ENCODE data around the gene EMID1.

EMID1 gene

DNA sequence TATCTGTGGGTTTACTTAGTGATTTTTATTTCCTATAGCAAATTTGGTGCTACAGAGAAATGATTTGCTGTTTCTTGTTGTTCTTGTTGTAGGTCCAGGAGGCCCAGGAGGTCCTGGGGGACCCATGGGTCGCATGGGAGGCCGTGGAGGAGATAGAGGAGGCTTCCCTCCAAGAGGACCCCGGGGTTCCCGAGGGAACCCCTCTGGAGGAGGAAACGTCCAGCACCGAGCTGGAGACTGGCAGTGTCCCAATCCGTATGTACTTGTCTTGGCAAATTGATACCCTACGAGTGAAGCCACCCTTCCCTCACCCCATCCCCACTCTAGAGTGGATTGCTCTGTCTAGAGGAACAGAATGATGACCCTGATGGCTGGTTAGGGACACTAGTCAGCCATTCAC, 92.9 kb downstream of the EMID1 start:
- DNase-seq: no peak

DNA sequence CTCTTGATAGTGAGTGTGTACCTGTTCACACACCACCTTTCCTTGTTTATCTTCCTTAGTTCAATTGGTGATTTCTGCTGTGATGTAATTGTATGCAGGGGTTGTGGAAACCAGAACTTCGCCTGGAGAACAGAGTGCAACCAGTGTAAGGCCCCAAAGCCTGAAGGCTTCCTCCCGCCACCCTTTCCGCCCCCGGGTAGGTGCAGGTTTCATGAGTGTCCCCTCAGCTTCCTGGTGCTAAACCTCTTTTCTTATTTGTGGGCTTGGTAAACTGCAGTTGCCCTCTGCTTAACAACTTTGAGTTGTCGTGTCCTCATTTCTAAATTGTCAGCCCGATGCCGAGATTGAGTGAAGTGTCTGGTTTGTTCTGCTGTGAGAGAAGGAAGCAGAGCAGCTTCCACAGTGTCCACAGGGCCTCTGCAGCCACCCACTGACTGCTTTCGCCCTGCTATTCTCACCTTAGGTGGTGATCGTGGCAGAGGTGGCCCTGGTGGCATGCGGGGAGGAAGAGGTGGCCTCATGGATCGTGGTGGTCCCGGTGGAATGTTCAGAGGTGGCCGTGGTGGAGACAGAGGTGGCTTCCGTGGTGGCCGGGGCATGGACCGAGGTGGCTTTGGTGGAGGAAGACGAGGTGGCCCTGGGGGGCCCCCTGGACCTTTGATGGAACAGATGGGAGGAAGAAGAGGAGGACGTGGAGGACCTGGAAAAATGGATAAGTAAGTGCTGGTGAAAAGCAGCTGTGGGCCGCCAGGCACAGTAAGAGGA, 93.6 kb downstream of the EMID1 start:
- no peak for DNase-seq

DNA sequence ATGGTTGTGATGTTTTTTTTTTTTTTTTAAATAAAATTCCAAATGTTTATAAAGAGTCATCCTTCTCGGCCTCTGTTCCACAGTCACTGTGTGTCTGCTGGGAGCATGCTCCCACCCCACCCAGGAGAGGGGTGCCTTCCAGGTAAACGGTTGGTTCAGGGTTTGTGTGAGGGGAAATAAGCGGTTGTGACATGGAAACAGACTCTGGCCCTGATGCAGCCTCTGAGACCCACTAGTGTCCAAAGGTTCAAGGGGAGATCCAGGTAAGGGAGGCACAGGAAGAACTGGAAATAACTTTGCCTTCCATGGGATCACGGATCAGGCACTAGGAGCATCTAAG, 94.7 kb downstream of the EMID1 start:
- no peak for DNase-seq

DNA sequence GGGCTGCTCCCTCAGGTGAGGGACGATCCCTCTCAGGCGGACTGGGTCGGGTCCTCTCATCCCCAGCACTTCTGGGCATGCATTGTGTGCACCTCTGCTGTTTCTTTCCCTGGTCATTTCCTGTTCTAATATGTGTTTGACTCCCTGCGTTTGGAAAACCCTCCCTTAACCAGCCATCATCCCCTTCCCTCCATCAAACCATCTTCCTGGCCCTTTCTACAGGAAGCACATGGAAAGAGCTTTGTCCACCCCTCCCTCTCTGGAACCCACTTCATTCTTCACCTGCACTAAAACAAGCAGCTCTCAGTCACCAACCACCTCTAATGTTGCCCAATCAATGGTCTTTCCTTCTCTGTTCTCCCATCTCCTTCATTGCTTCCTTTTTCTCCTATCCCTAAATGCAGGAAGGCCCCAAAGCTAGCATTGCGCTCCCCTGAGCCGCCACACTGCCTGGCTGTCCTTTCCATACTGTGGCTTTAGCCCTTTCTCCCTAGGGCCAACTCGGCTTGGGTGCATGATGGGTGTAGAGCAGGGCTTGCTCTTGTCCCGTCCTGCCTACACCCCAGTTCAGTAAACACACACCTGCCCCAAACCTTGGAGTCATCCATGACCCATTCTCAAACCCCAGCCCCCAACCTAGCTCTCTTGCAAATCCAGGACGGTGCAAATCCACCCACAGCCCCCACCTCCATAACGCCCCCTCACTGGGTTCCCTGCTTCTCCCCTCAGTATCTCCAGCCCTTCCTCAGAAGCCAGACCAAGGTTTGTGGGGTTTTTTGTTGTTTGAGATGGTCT, 95.3 kb downstream of the EMID1 start:
- DNase-seq: no peak

DNA sequence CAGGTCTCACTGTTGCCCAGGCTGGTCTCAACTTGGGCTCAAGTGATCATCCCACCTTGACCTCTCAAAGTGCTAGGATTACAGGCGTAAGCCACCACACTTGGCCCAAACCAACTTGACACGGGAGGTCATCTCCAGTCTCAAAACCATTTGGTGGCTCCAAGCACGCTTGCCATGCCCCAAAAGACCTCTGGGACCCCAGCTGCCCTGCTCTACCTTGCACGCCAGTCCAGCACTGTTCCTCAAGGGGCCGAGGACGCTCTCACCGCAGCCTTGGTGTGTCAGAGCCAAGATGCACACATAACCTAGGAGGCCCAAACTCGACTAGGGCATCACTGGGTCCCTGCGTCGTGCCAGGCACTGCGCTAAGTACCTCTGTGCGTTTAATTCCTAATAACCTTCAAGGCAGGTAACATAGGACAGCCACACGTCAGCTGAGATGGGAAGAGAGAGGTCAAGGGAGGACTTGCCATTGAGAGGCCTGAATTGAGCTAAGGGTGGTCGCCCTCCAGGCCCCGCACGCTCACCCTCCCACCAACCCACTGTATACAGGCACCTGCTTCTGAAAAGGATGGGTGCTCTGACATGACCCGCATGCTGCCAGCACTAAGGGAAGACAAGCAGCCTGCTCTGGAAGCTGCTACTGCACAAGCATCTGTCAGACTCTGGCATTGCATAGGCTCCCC, 96.2 kb downstream of the EMID1 start:
- no peak for DNase-seq

DNA sequence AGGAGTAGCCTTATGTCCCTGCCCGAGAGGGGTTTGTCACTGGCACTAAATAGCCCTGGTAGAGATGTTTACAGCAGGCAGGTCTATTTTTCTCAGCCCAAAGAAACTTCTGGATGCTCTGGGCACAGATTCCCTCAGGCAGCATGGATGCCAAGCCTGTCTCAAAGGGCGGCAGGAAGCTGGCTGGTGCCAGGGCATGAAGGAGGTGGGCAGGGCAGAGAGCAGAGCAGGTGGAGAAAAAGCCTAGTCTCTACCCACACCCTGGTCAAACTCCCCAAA, 96.6 kb downstream of the EMID1 start:
- DNase-seq: no peak

DNA sequence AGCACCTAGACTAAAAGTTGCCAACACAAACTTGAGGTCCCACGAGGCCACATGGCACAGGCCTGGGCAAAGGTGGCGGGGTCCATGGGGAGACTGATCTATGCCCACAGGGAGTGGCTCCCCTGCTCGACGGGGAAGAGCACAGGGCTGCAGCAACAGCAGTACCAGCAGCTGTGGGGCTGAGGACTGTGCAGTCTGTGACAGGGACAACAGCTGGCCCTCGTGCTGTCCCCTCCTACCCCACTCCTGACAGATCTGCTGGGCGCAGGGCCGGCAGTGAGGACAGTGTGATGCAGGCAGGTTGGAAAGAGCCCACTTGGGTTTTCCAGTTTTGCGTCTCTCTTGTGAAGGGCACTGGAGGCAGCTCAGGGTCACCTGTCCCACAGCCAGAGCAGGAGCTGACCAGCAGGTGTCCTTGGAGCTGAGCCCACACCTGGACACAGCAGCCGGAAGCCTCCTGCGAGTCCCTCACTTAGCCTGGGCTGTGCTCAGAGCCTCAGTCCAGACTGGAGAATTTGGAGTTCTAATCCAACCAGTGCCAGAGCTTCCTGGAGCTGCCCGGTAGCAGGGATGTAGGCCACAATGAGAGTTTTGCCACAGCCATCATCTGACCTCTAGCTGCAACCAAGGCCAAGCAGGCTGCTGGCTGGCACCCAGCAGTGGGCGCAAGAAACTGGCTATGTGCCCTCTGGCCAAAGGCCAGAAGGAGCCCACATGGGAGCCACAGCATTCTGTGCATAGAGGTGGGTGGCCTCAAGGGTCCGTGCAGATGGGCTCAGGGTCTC, 97.2 kb downstream of the EMID1 start:
- DNase-seq: no peak

DNA sequence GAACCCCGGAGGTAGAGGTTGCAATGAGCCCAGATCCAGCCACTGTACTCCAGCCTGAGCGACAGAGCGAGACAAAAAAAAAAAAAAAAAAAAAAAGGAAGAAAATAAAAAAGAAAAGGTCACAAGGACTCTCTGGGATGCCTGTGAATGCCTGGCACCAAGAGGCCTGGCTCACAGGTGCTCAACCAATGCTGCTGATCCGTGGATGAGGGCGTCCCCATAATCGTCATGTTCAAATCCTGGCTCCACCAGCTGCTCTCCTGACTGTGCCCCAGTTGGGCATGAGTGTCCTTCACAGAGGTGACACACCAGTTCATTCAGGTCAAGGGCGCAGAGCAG, 100.1 kb downstream of the EMID1 start:
- no peak for DNase-seq

DNA sequence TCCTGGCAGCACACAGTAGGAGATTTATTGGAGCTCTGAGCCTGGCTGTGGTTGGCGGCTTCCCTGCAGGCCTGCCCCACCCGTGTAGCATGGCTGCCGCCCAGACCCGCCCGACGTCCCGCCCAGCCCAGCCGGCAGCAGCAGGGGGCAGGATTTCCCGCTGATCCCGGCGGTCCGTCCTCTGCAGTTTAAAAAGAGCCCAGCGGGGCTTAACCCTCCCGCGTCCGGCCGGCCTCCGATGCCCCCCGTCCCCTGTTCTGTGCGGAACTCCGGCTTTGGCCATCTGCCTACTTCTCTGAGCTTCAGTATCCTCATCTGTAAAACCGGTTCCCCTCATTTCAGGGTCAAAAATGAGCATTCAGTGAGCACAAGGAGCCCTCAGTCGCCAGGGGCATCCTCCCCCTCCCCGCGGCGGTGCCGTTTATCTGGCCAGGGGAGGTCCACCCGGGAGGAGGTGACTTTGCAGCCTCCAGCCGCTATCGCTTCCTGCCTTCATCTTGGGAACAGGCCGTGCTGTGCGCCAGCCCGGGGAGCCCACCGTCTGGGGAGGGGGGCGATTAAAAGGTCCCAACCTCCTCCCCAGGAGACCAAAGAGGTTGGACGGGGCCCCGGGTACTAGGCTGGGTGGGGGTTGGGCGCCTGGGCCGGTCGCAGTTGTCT, 100.6 kb downstream of the EMID1 start, which contains the start of gene GAS2L1:
GAS2L1 (plus strand) TSS at position 476 of the 660 bp plus-strand sequence. CDS start 1,456 bp downstream, outside the sequence.
- no peak for DNase-seq

DNA sequence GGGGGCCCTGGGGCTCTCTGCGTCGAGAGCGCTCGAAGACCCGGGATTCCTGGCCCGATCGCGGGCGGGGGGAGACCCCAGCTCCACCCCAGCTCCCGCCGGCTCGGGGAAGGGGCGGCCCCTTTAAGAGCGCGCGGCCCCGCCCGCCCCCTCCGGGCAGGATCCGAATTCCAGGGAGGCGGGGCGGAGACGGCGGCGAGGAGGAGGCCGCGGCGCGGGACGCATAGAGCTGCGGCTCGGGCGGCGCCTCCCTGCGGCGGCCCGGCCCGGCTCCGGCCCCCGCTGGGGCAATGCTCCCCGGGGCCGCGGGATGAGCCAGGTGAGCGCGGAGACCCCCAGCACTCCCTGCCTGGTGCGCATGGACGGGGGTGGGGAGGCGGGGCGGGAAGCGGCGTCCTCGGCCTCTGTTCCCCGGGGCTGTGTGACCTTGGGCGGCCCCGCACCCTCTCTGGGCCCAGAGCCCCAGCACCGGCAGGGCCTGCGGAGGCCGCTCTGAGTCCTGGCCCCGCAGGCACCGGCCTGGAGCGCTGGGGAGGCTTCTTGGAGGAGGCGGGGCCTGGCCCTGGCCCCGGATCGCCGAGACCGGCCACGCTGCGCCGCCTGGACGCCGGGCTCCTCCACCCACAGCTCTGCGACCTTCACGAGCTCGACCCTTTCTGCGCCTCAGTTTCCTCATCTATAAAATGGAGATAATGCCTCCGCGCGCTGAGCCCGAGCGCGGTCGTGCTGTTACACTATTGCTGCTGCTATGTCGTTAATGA, 101.3 kb downstream of the EMID1 start:
- DNase-seq: no peak

DNA sequence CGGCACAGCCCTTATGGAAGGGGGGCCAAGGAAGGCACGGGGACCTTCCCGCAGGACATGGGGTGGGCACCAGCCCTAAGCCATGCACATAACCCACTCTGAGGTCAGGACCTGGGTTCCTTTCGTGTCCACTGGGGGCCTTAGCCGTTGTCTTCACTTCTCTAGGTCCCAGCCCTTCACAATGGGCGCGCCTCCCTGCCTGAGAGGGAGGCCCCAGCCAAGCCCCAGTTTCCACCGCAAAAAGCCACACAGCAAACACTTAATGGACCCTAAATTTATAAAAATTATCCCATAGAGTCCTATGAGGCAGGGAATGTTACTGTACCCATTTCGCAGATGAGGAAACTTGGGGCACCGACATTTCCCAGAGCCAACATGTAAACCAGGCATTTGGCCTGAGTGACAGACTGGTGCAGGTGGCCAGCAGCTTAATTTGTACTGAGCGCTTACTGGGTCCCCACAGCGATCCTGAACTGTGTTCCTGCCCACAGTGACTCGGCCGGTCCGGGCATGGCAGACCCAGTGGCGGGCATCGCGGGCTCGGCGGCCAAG, 102.0 kb downstream of the EMID1 start:
- DNase-seq: no peak

DNA sequence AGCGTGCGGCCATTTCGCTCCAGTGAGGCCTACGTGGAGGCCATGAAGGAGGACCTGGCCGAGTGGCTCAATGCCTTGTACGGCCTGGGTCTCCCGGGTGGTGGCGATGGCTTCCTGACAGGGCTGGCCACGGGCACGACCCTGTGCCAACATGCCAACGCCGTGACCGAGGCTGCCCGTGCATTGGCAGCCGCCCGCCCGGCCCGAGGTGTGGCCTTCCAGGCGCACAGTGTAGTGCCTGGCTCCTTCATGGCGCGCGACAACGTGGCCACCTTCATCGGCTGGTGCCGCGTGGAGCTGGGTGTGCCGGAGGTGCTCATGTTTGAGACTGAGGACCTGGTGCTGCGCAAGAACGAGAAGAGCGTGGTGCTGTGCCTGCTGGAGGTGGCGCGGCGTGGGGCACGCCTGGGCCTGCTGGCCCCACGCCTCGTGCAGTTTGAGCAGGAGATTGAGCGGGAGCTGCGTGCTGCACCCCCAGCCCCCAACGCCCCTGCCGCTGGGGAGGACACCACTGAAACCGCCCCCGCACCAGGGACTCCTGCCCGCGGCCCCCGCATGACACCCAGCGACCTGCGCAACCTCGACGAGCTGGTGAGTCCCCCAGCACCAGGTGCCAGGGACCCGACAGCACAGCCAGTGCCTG, 102.6 kb downstream of the EMID1 start:
- DNase-seq: no peak

DNA sequence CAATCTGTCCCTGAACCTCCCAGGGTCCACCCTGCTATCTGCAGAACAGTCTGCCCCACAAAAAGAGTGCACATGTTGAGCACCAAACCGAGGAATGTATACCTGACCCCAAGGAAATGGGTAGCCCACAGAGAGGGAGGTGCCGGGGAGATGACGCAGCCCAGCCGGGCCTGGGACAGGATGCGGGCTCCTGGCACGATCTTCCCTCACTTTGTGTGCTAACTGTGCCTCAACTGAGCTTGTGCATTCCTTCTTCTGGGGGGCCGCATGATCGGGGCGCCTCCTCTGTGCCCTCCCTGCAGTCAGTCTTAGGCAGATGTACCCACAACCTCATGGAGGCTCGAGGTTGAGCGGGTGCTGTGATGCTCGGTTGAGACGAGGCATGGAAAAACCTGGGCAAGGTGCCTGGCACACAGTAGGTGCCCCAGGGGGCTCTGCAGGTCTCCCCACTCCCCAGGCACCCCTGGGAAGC, 103.1 kb downstream of the EMID1 start:
- DNase-seq: no peak
